ENCODE measurements around the gene HSD17B1. TPM values are rescaled to one million over a fixed set of nuclear protein-coding genes. Genes with fewer than 3 reads are reported as not detected.
A peak's percentile ranks its signal among the peaks of the same experiment; 100 is the strongest.

HSD17B1 gene
- total and polyA plus RNA-seq, 2 of the 13 experiments (the other 11 are each of a cell fraction or from before 2014, with no cell fraction given): 0.54 to 0.93 TPM

- no peak for TF ChIP-seq SNRNP70 (IDR thresholded peaks at IDR 0.05; ENCODE audit: low read depth, low read length)
- TF ChIP-seq ZSCAN20 (CRISPR knock-in tag; IDR thresholded peaks at IDR 0.05; ENCODE audit: borderline replicate concordance): 0 out of 2 replicates have a peak, but pooled peaks have one; percentile 26
- TF ChIP-seq ZNF788 (CRISPR knock-in tag; IDR thresholded peaks at IDR 0.05; ENCODE audit: borderline replicate concordance): peak; percentile 64; the same call in 1 of the 2 replicates
- TF ChIP-seq ZNF296 (CRISPR knock-in tag; conservative IDR thresholded peaks at IDR 0.05): 0 out of 2 replicates have a peak, but pooled peaks have one; percentile 7
- TF ChIP-seq CEBPB (IDR thresholded peaks at IDR 0.05; ENCODE audit: borderline replicate concordance, low read depth, low read length): peak; percentile 7; the same call in 1 of the 2 replicates
- TF ChIP-seq ATM (IDR thresholded peaks at IDR 0.05; ENCODE audit: borderline replicate concordance): no peak
- TF ChIP-seq ZNF644 (CRISPR knock-in tag; IDR thresholded peaks at IDR 0.05; ENCODE audit: low read depth): no peak
- no peak for TF ChIP-seq MLLT10 (CRISPR knock-in tag; IDR thresholded peaks at IDR 0.05)
- no peak for TF ChIP-seq NBN (conservative IDR thresholded peaks at IDR 0.05)
- TF ChIP-seq PAX8 (CRISPR knock-in tag; IDR thresholded peaks at IDR 0.05; ENCODE audit: borderline replicate concordance): 0 out of 2 replicates have a peak, but pooled peaks have one; percentile 27
- TF ChIP-seq ZBTB7B (CRISPR knock-in tag; IDR thresholded peaks at IDR 0.05): peak; percentile 60; the same call in 1 of the 2 replicates
- no peak for TF ChIP-seq ZNF382 (CRISPR knock-in tag; IDR thresholded peaks at IDR 0.05; ENCODE audit: borderline replicate concordance)
- no peak for TF ChIP-seq RARG (CRISPR knock-in tag; IDR thresholded peaks at IDR 0.05; ENCODE audit: low read depth)
- peak; percentile 82 for TF ChIP-seq ZNF878 (CRISPR knock-in tag; IDR thresholded peaks at IDR 0.05)
- peak; percentile 98 for TF ChIP-seq AGO2 (optimal IDR thresholded peaks at IDR 0.05; ENCODE audit: low read depth, low read length)
- peak; percentile 78 for TF ChIP-seq FOXC1 (CRISPR knock-in tag; IDR thresholded peaks at IDR 0.05; ENCODE audit: borderline replicate concordance)
- TF ChIP-seq LBX2 (CRISPR knock-in tag; IDR thresholded peaks at IDR 0.05; ENCODE audit: borderline replicate concordance): no peak
- TF ChIP-seq ZFP1 (CRISPR knock-in tag; IDR thresholded peaks at IDR 0.05): peak; percentile 40; the same call in 1 of the 2 replicates
- TF ChIP-seq ZNF816 (CRISPR knock-in tag; IDR thresholded peaks at IDR 0.05; ENCODE audit: borderline replicate concordance): no peak
- peak; percentile 78 for TF ChIP-seq ZNF44 (CRISPR knock-in tag; IDR thresholded peaks at IDR 0.05)
- TF ChIP-seq, protein P1, sequence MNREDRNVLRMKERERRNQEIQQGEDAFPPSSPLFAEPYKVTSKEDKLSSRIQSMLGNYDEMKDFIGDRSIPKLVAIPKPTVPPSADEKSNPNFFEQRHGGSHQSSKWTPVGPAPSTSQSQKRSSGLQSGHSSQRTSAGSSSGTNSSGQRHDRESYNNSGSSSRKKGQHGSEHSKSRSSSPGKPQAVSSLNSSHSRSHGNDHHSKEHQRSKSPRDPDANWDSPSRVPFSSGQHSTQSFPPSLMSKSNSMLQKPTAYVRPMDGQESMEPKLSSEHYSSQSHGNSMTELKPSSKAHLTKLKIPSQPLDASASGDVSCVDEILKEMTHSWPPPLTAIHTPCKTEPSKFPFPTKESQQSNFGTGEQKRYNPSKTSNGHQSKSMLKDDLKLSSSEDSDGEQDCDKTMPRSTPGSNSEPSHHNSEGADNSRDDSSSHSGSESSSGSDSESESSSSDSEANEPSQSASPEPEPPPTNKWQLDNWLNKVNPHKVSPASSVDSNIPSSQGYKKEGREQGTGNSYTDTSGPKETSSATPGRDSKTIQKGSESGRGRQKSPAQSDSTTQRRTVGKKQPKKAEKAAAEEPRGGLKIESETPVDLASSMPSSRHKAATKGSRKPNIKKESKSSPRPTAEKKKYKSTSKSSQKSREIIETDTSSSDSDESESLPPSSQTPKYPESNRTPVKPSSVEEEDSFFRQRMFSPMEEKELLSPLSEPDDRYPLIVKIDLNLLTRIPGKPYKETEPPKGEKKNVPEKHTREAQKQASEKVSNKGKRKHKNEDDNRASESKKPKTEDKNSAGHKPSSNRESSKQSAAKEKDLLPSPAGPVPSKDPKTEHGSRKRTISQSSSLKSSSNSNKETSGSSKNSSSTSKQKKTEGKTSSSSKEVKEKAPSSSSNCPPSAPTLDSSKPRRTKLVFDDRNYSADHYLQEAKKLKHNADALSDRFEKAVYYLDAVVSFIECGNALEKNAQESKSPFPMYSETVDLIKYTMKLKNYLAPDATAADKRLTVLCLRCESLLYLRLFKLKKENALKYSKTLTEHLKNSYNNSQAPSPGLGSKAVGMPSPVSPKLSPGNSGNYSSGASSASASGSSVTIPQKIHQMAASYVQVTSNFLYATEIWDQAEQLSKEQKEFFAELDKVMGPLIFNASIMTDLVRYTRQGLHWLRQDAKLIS (CRISPR knock-in tag; IDR thresholded peaks at IDR 0.05): peak; percentile 77
- peak; percentile 31; the same call in 1 of the 2 replicates for TF ChIP-seq ZNF652 (CRISPR knock-in tag; IDR thresholded peaks at IDR 0.05; ENCODE audit: borderline replicate concordance, low read depth)
- TF ChIP-seq, protein P2, sequence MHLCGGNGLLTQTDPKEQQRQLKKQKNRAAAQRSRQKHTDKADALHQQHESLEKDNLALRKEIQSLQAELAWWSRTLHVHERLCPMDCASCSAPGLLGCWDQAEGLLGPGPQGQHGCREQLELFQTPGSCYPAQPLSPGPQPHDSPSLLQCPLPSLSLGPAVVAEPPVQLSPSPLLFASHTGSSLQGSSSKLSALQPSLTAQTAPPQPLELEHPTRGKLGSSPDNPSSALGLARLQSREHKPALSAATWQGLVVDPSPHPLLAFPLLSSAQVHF (CRISPR knock-in tag; IDR thresholded peaks at IDR 0.05): peak; percentile 77; the same call in 1 of the 2 replicates
- peak; percentile 75 for TF ChIP-seq MED1 (CRISPR knock-in tag; IDR thresholded peaks at IDR 0.05)
- TF ChIP-seq SMAD9 (CRISPR knock-in tag; IDR thresholded peaks at IDR 0.05): peak; percentile 64; the same call in 1 of the 2 replicates
- 0 out of 2 replicates have a peak, but pooled peaks have one; percentile 18 for TF ChIP-seq TMF1 (CRISPR knock-in tag; IDR thresholded peaks at IDR 0.05; ENCODE audit: low read depth)
- TF ChIP-seq JARID2 (CRISPR knock-in tag; IDR thresholded peaks at IDR 0.05; ENCODE audit: insufficient replicate concordance): peak; percentile 64
These were observed 25.0 kb downstream of the HSD17B1 start, which contains the start of gene PSMC3IP (continued) for GRCh38 chr17:42577532-42578281.
